ENCODE data around the gene IGF2BP1. TPM values are rescaled to one million over a fixed set of nuclear protein-coding genes. Genes with fewer than 3 reads are reported as not detected.

IGF2BP1 gene
- polyA plus RNA-seq, 1 of the 3 experiments (the other 2 are of a cell fraction), result 0.05 TPM

GRCh38 chr17:49028271-49028670 is 31.1 kb downstream of the IGF2BP1 start:
- Histone ChIP-seq H3K4me1 (ENCODE audit: control insufficient read depth in 1 of 2, insufficient read depth in 2 of 2, low read depth in 1 of 2, low read length in 1 of 2) (peaks cover 0 to 6% of the 10 kb centered on the region in 2 experiments; a peak in 1 of 4 replicates), H3K27me3 (ENCODE audit: insufficient read depth) (peaks cover 63% of the 10 kb centered on the region; the same call in 1 of the 2 replicates), H2AFZ (ENCODE audit: low read depth) (no peak overlapping the region), H3K9me2 (no peaks in the 10 kb centered on the region), H3K4me3 (ENCODE audit: low read depth in 2 of 2, low read length in 1 of 2) (no peak overlapping the region), H4K20me1 (ENCODE audit: insufficient read depth) (no peaks in the 10 kb centered on the region), H3K9me3 (no peaks in the 10 kb centered on the region), H3K36me3 (replicated peaks in 1 of 2; ENCODE audit: control insufficient read depth in 1 of 2, insufficient read depth in 2 of 2, low read length in 1 of 2) (no peaks in the 10 kb centered on the region), H3F3A (replicated peaks; ENCODE audit: insufficient read depth) (no peaks in the 10 kb centered on the region), H3K79me2 (ENCODE audit: insufficient read depth) (no peaks in the 10 kb centered on the region), H3K27ac (ENCODE audit: low read depth in 2 of 2, low read length in 1 of 2) (no peak overlapping the region), H3K9ac (no peak overlapping the region), H3K4me2 (no peak overlapping the region)
- DNase-seq, result no peak
- 27% methylated on average over 1 of the region's 1 CpG for WGBS (ENCODE audit: low lambda C conversion rate)
- ChIA-PET CTCF (interaction anchor here (1.8 to 5.8 kb wide), 2 partner anchors 8 to 15 kb away, joined by 7 to 64 read pairs; no protein-coding TSS in a partner anchor), POLR2A (no interaction called here)
- TF ChIP-seq GABPA (IDR thresholded peaks at IDR 0.05; ENCODE audit: low read depth) (no peak), EP300 (IDR thresholded peaks at IDR 0.05; ENCODE audit: borderline replicate concordance in 1 of 2, low read depth in 1 of 2, low read length in 1 of 2) (no peak), RCOR1 (IDR thresholded peaks at IDR 0.05; ENCODE audit: low read length) (no peak), REST (IDR thresholded peaks at IDR 0.05; ENCODE audit: low read depth, low read length) (no peak), SIN3A (IDR thresholded peaks at IDR 0.05; ENCODE audit: borderline replicate concordance, low read depth, low read length) (no peak), PBX3 (IDR thresholded peaks at IDR 0.05) (no peak), ELF1 (IDR thresholded peaks at IDR 0.05) (no peak), SMC3 (IDR thresholded peaks at IDR 0.05; ENCODE audit: low read depth, low read length) (no peak), FOSL2 (IDR thresholded peaks at IDR 0.05; ENCODE audit: borderline replicate concordance, low read depth) (no peak), POLR2AphosphoS5 (IDR thresholded peaks at IDR 0.05; ENCODE audit: low read depth, low read length) (no peak), CHD2 (IDR thresholded peaks at IDR 0.05; ENCODE audit: low read length, partially characterized antibody) (no peak)

- Histone ChIP-seq H3F3A (replicated peaks; ENCODE audit: insufficient read depth) (peaks cover 3% of the 10 kb centered on the region), H3K9me3 (no peaks in the 10 kb centered on the region), H3K36me3 (replicated peaks in 1 of 2; ENCODE audit: control insufficient read depth in 1 of 2, insufficient read depth in 2 of 2, low read length in 1 of 2) (no peaks in the 10 kb centered on the region), H4K20me1 (ENCODE audit: insufficient read depth) (no peaks in the 10 kb centered on the region), H3K4me1 (ENCODE audit: control insufficient read depth in 1 of 2, insufficient read depth in 2 of 2, low read depth in 1 of 2, low read length in 1 of 2) (peaks cover 0 to 6% of the 10 kb centered on the region in 2 experiments; a peak in 1 of 4 replicates), H3K79me2 (ENCODE audit: insufficient read depth) (no peaks in the 10 kb centered on the region), H3K27me3 (ENCODE audit: insufficient read depth) (peaks cover 50% of the 10 kb centered on the region; the same call in 1 of the 2 replicates), H3K9ac (no peak overlapping the region), H3K4me3 (ENCODE audit: low read depth in 2 of 2, low read length in 1 of 2) (no peak overlapping the region), H3K4me2 (no peak overlapping the region), H3K27ac (ENCODE audit: low read depth in 2 of 2, low read length in 1 of 2) (no peak overlapping the region), H2AFZ (ENCODE audit: low read depth) (no peak overlapping the region), H3K9me2 (no peaks in the 10 kb centered on the region)
- ChIA-PET CTCF (interaction anchor here (1.1 to 5.8 kb wide), 8 partner anchors 10 to 358 kb away, joined by 3 to 88 read pairs (median 6); no protein-coding TSS in a partner anchor), POLR2A (no interaction called here)
- DNase-seq, result no peak
- TF ChIP-seq SMC3 (IDR thresholded peaks at IDR 0.05; ENCODE audit: low read depth, low read length) (no peak), REST (IDR thresholded peaks at IDR 0.05; ENCODE audit: low read depth, low read length) (no peak), EZH2phosphoT487 (IDR thresholded peaks at IDR 0.05; ENCODE audit: borderline replicate concordance, low read depth) (no peak), FOXJ3 (CRISPR knock-in tag; IDR thresholded peaks at IDR 0.05) (no peak)
- TF ChIP-seq, protein P1, sequence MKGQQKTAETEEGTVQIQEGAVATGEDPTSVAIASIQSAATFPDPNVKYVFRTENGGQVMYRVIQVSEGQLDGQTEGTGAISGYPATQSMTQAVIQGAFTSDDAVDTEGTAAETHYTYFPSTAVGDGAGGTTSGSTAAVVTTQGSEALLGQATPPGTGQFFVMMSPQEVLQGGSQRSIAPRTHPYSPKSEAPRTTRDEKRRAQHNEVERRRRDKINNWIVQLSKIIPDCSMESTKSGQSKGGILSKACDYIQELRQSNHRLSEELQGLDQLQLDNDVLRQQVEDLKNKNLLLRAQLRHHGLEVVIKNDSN (IDR thresholded peaks at IDR 0.05; ENCODE audit: borderline replicate concordance, low read depth), result no peak
- 35% methylated on average over 3 of the region's 3 CpGs for WGBS (ENCODE audit: low lambda C conversion rate)
Observed at GRCh38 chr17:49029801-49030200, 32.6 kb downstream of the IGF2BP1 start.

Measured in SK-N-SH (cell line).